Measurements from ENCODE around the gene LRRC75A. TPM values are rescaled to one million over a fixed set of nuclear protein-coding genes. Genes with fewer than 3 reads are reported as not detected.
"Not testable (repeated sequence)": the region's sequence is repeated elsewhere in the genome, so short reads cannot be mapped to it uniquely, and the experiment has no call there.

The LRRC75A gene
- total RNA-seq, 1 experiment from 2014 or later, result 10.1 TPM

- H2BK20ac ChIP-seq (ENCODE audit: low read depth, low read length, poor library complexity, severe bottlenecking), result no peak overlapping the region
- no peak overlapping the region for H2BK120ac ChIP-seq (ENCODE audit: low read depth, low read length, poor library complexity, severe bottlenecking)
- H3K14ac ChIP-seq (ENCODE audit: insufficient read depth, low read length), result no peak overlapping the region
- DNase-seq, result no peak
- peaks cover 5% of the 10 kb centered on the region; the same call in 1 of the 2 replicates for H3K79me2 ChIP-seq (ENCODE audit: insufficient read depth, low read length)
- no peak overlapping the region for H2BK5ac ChIP-seq (ENCODE audit: insufficient read length, low read length)
- no peaks in the 10 kb centered on the region for H4K20me1 ChIP-seq (ENCODE audit: control insufficient read depth, insufficient read depth, insufficient read length)
- H3K23ac ChIP-seq (ENCODE audit: insufficient read length, low read depth, low read length), result no peak overlapping the region
- Mint-ChIP-seq H3K27me3 (ENCODE audit: low read depth) (peaks cover 5% of the 10 kb centered on the region), H3K4me1 (peaks cover 41 to 51% of the 10 kb centered on the region in 2 experiments), H3K4me3 (peak overlapping the region; percentile 99), H3K27ac (peak overlapping the region in 2 of 3 experiments; percentile 92 to 95; a peak in 4 of 7 replicates), H3K36me3 (ENCODE audit: insufficient read depth in 1 of 3, low read depth in 3 of 3) (peaks cover 43 to 69% (median 61%) of the 10 kb centered on the region in 3 experiments), H3K9me3 (peaks cover 0 to 2% of the 10 kb centered on the region in 2 experiments; a peak in 1 of 5 replicates)
- H2AFZ ChIP-seq (ENCODE audit: low read length), result no peak overlapping the region
- H2AK5ac ChIP-seq (ENCODE audit: insufficient read length, low read length), result no peak overlapping the region
- no peak overlapping the region for H3K56ac ChIP-seq (ENCODE audit: insufficient read length, low read depth, low read length)
- H3K27ac ChIP-seq (ENCODE audit: insufficient read length, low read depth, low read length), result peak overlapping the region; percentile 24
- H2BK12ac ChIP-seq (ENCODE audit: insufficient read length, low read depth, low read length), result no peak overlapping the region
- H3T11ph ChIP-seq (ENCODE audit: low read length), result no peak overlapping the region
- H3K4me2 ChIP-seq (ENCODE audit: insufficient read depth, insufficient read length, low read length), result peak overlapping the region; percentile 47
- H4K5ac ChIP-seq (ENCODE audit: insufficient read length, low read depth, low read length), result no peak overlapping the region
- H3K4me1 ChIP-seq (ENCODE audit: insufficient read depth, low read length), result 0 out of 2 replicates have a peak, but pooled peaks cover 4% of the 10 kb centered on the region
- no peak overlapping the region for H3K4ac ChIP-seq (ENCODE audit: low read depth, low read length)
- peaks cover 9% of the 10 kb centered on the region for H3K79me1 ChIP-seq (ENCODE audit: insufficient read depth, low read depth, low read length, poor library complexity, severe bottlenecking)
- H4K8ac ChIP-seq (replicated peaks; ENCODE audit: insufficient read length, low read depth, low read length), result no peak overlapping the region
- H3K23me2 ChIP-seq (ENCODE audit: insufficient read length, low read depth, low read length, poor library complexity, severe bottlenecking), result peaks cover 9% of the 10 kb centered on the region
- no peak for TF ChIP-seq CTCF (conservative IDR thresholded peaks at IDR 0.05)
- no peak overlapping the region for H4K91ac ChIP-seq (ENCODE audit: insufficient read length, low read depth, low read length)
- H3K9me3 ChIP-seq (ENCODE audit: control insufficient read depth, low read depth, low read length), result no peaks in the 10 kb centered on the region
- no peak overlapping the region for H2BK15ac ChIP-seq (ENCODE audit: low read depth, low read length)
- H3K18ac ChIP-seq (ENCODE audit: insufficient read length, low read depth, low read length), result no peak overlapping the region
- WGBS (ENCODE audit: extremely low coverage, insufficient read length, low lambda C conversion rate), result no CpG with 5 or more reads among the region's 3 CpGs
- no peaks in the 10 kb centered on the region for H3K27me3 ChIP-seq (ENCODE audit: insufficient read depth, low read length)
- peak overlapping the region; percentile 23 for H3K9ac ChIP-seq (ENCODE audit: extremely low read depth, insufficient read length, low read length)
Measured at GRCh38 chr17:16440901-16441629, 50.9 kb downstream of the LRRC75A start.

- Mint-ChIP-seq H3K4me3 (peak overlapping the region; percentile 99), H3K36me3 (ENCODE audit: insufficient read depth in 1 of 3, low read depth in 3 of 3) (peaks cover 42 to 62% (median 56%) of the 10 kb centered on the region in 3 experiments), H3K27ac (peak overlapping the region in 2 of 3 experiments; percentile 98 to 99; a peak in 5 of 7 replicates), H3K4me1 (peaks cover 47 to 53% of the 10 kb centered on the region in 2 experiments)
- not testable (repeated sequence) for H4K91ac ChIP-seq (ENCODE audit: insufficient read length, low read depth, low read length); H2BK15ac ChIP-seq (ENCODE audit: low read depth, low read length); H2BK12ac ChIP-seq (ENCODE audit: insufficient read length, low read depth, low read length); H2BK120ac ChIP-seq (ENCODE audit: low read depth, low read length, poor library complexity, severe bottlenecking); DNase-seq; H3K27me3 Mint-ChIP-seq (ENCODE audit: low read depth); H3K23ac ChIP-seq (ENCODE audit: insufficient read length, low read depth, low read length); H3T11ph ChIP-seq (ENCODE audit: low read length); H3K14ac ChIP-seq (ENCODE audit: insufficient read depth, low read length); H3K4me1 ChIP-seq (ENCODE audit: insufficient read depth, low read length); H2BK5ac ChIP-seq (ENCODE audit: insufficient read length, low read length); H4K5ac ChIP-seq (ENCODE audit: insufficient read length, low read depth, low read length); H3K9me3 Mint-ChIP-seq; H4K8ac ChIP-seq (replicated peaks; ENCODE audit: insufficient read length, low read depth, low read length); H3K79me2 ChIP-seq (ENCODE audit: insufficient read depth, low read length); H2BK20ac ChIP-seq (ENCODE audit: low read depth, low read length, poor library complexity, severe bottlenecking); H2AK5ac ChIP-seq (ENCODE audit: insufficient read length, low read length); H3K56ac ChIP-seq (ENCODE audit: insufficient read length, low read depth, low read length); H2AFZ ChIP-seq (ENCODE audit: low read length); H3K4ac ChIP-seq (ENCODE audit: low read depth, low read length); H3K27me3 ChIP-seq (ENCODE audit: insufficient read depth, low read length); H4K20me1 ChIP-seq (ENCODE audit: control insufficient read depth, insufficient read depth, insufficient read length); H3K9me3 ChIP-seq (ENCODE audit: control insufficient read depth, low read depth, low read length); H3K18ac ChIP-seq (ENCODE audit: insufficient read length, low read depth, low read length); H3K23me2 ChIP-seq (ENCODE audit: insufficient read length, low read depth, low read length, poor library complexity, severe bottlenecking); H3K79me1 ChIP-seq (ENCODE audit: insufficient read depth, low read depth, low read length, poor library complexity, severe bottlenecking)
- WGBS (ENCODE audit: extremely low coverage, insufficient read length, low lambda C conversion rate), result no CpG with 5 or more reads among the region's 5 CpGs
- Histone ChIP-seq H3K9ac (ENCODE audit: extremely low read depth, insufficient read length, low read length) (peak overlapping the region; percentile 99), H3K4me2 (ENCODE audit: insufficient read depth, insufficient read length, low read length) (peak overlapping the region; percentile 97), H3K27ac (ENCODE audit: insufficient read length, low read depth, low read length) (peak overlapping the region; percentile 74)
Measured at GRCh38 chr17:16440354-16440753, 51.6 kb downstream of the LRRC75A start.
